ENCODE results near the gene PSMG4.

- TF ChIP-seq CTCF (IDR thresholded peaks at IDR 0.05): no peak
- TF ChIP-seq REST (IDR thresholded peaks at IDR 0.05; ENCODE audit: insufficient read depth in 1 of 2, low read depth in 2 of 2, low read length in 1 of 2): no peak
- TF ChIP-seq SIN3A (IDR thresholded peaks at IDR 0.05; ENCODE audit: borderline replicate concordance, insufficient read depth, low read depth, low read length): no peak
Observed at GRCh38 chr6:3276174-3277167, 17.7 kb downstream of the PSMG4 start.
